ENCODE results near the gene ORAI2.
"Not testable (repeated sequence)": the region's sequence is repeated elsewhere in the genome, so short reads cannot be mapped to it uniquely, and the experiment has no call there.

The ORAI2 gene

GRCh38 chr7:102472126-102473041 lies 39.0 kb downstream of the ORAI2 start:
- no peak for DNase-seq

- no peak for DNase-seq
These were observed 40.1 kb downstream of the ORAI2 start for GRCh38 chr7:102473271-102473991.

GRCh38 chr7:102474116-102474515 lies 40.7 kb downstream of the ORAI2 start:
- not testable (repeated sequence) for DNase-seq

- DNase-seq: not testable (repeated sequence)
These were observed 41.5 kb downstream of the ORAI2 start for GRCh38 chr7:102474736-102475435.

GRCh38 chr7:102478314-102479208 lies 45.2 kb downstream of the ORAI2 start, which contains the start of gene POLR2J:
Gene POLR2J, minus strand, starts transcription at chr7:102478922. Its CDS starts 62 bp downstream, at chr7:102478860.
- not testable (repeated sequence) for DNase-seq

- not testable (repeated sequence) for DNase-seq
These were observed 45.8 kb downstream of the ORAI2 start for GRCh38 chr7:102479209-102479584.

GRCh38 chr7:102479982-102480637 lies 46.7 kb downstream of the ORAI2 start:
- DNase-seq: not testable (repeated sequence)

GRCh38 chr7:102481962-102482361 lies 48.6 kb downstream of the ORAI2 start:
- DNase-seq: not testable (repeated sequence)

- DNase-seq: not testable (repeated sequence)
These were observed 50.9 kb downstream of the ORAI2 start for GRCh38 chr7:102484317-102484716.

GRCh38 chr7:102490529-102491075 lies 57.2 kb downstream of the ORAI2 start:
- not testable (repeated sequence) for DNase-seq

- not testable (repeated sequence) for DNase-seq
These were observed 60.0 kb downstream of the ORAI2 start for GRCh38 chr7:102493220-102493935.

GRCh38 chr7:102494026-102494425 lies 60.7 kb downstream of the ORAI2 start:
- DNase-seq: not testable (repeated sequence)

GRCh38 chr7:102494473-102495149 lies 61.2 kb downstream of the ORAI2 start:
- not testable (repeated sequence) for DNase-seq

GRCh38 chr7:102496861-102497260 lies 63.5 kb downstream of the ORAI2 start:
- not testable (repeated sequence) for DNase-seq

GRCh38 chr7:102497308-102497707 lies 63.9 kb downstream of the ORAI2 start:
- DNase-seq: not testable (repeated sequence)

GRCh38 chr7:102498321-102498720 lies 64.9 kb downstream of the ORAI2 start:
- not testable (repeated sequence) for DNase-seq

- DNase-seq: not testable (repeated sequence)
These were observed 69.8 kb downstream of the ORAI2 start for GRCh38 chr7:102503141-102503540.

- not testable (repeated sequence) for DNase-seq
These were observed 72.2 kb downstream of the ORAI2 start for GRCh38 chr7:102505298-102506185.

Data from NCI-H2029 treated with DMSO at 0.1 percent for 48 hours (cell line).